ENCODE measurements around the gene ASPHD2. TPM values are rescaled to one million over a fixed set of nuclear protein-coding genes. Genes with fewer than 3 reads are reported as not detected.
A peak's percentile ranks its signal among the peaks of the same experiment; 100 is the strongest.

The ASPHD2 gene
- polyA plus RNA-seq, 1 experiment: 2.3 TPM

DNA sequence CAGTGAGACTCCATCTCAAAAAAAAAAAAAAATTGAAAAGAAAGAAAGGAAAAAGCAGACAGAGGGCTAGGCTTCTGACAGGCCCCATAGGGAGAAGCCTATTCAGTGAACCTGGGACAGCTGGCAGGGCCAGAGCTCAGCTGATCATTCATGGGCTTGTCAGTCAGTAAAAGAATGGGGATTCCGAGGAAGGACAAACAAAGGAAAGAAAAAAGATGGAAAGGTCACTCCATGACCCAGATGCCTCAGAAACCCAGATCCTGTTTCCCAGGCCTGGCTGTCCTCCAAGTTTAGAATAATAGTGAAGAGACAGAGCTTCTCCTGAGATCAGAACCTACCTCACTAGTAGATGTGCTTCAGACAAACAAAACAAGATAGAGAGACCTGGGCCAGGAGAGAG lies 34.3 kb upstream of the ASPHD2 start:
- POLR2A ChIA-PET: no interaction called here
- Histone ChIP-seq H3K36me3 (ENCODE audit: control insufficient read depth, insufficient read depth, low read length) (no peaks in the 10 kb centered on the region), H3K4me3 (ENCODE audit: low read depth, low read length) (no peak overlapping the region), H3K27me3 (ENCODE audit: control insufficient read depth, insufficient read depth, low read length) (peaks cover 10% of the 10 kb centered on the region)
- TF ChIP-seq, protein P1, sequence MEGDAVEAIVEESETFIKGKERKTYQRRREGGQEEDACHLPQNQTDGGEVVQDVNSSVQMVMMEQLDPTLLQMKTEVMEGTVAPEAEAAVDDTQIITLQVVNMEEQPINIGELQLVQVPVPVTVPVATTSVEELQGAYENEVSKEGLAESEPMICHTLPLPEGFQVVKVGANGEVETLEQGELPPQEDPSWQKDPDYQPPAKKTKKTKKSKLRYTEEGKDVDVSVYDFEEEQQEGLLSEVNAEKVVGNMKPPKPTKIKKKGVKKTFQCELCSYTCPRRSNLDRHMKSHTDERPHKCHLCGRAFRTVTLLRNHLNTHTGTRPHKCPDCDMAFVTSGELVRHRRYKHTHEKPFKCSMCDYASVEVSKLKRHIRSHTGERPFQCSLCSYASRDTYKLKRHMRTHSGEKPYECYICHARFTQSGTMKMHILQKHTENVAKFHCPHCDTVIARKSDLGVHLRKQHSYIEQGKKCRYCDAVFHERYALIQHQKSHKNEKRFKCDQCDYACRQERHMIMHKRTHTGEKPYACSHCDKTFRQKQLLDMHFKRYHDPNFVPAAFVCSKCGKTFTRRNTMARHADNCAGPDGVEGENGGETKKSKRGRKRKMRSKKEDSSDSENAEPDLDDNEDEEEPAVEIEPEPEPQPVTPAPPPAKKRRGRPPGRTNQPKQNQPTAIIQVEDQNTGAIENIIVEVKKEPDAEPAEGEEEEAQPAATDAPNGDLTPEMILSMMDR (IDR thresholded peaks at IDR 0.05; ENCODE audit: insufficient read depth, low read depth, low read length): no peak
- CTCF ChIA-PET: interaction anchor here (0.8 to 7.5 kb wide), 7 partner anchors 10 to 67 kb away, joined by 3 to 101 read pairs (median 4); no protein-coding TSS in a partner anchor
- DNase-seq (ENCODE audit: low read depth): no peak

DNA sequence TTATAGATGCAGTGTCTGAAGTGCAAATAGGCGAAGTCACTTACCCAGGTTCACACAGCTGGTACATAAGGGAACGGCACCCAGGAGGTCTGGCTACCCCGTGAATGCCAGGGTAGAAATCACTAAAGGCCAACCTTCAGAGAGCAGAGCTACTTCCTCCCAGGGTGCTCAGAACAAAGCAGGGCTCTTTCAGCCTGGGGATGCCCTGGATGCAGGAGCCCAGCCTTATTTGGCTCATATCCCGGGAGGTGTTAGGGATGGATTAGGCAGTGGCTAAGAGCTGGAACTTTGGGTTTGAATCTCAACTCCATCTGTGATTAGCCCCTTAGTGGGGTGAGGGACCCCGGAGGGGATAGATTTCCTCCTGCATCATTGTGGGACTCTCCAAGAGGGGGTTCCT lies 33.1 kb upstream of the ASPHD2 start:
- CTCF ChIA-PET: interaction anchor here (1.4 to 7.5 kb wide), 5 partner anchors 13 to 70 kb away, joined by 4 to 101 read pairs (median 4); no protein-coding TSS in a partner anchor
- no peak for DNase-seq (ENCODE audit: low read depth)
- Histone ChIP-seq H3K27me3 (ENCODE audit: control insufficient read depth, insufficient read depth, low read length) (peaks cover 10% of the 10 kb centered on the region), H3K4me3 (ENCODE audit: low read depth, low read length) (no peak overlapping the region), H3K36me3 (ENCODE audit: control insufficient read depth, insufficient read depth, low read length) (no peaks in the 10 kb centered on the region)
- TF ChIP-seq, protein P1 (IDR thresholded peaks at IDR 0.05; ENCODE audit: insufficient read depth, low read depth, low read length): no peak
- POLR2A ChIA-PET: interaction anchor here (0.6 kb wide), 1 partner anchor 174 kb away, joined by 3 read pairs; no protein-coding TSS in a partner anchor

DNA sequence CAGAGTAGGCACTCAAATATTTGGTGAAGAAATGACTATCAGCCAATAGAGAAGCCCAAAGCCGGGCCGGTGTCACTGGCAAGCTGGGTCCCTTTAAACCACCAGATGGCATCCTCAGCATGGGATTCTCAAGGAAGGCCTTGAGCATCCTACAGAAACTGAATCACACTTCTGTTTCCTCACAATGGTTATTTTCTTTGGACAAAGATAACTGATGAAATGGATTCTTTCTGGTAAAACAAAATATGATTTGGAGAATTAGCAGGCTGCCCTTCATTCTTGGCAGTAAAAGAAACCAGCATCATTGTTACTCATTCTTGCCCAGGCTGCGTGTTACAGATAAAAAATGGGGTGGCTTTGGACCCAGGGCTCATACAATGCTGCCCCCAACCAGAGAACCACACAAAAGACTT lies 30.3 kb upstream of the ASPHD2 start:
- DNase-seq (ENCODE audit: low read depth): peak; percentile 7
- TF ChIP-seq, protein P1 (IDR thresholded peaks at IDR 0.05; ENCODE audit: insufficient read depth, low read depth, low read length): peak; percentile 85
- ChIA-PET POLR2A (no interaction called here), CTCF (interaction anchor here (0.7 to 7.5 kb wide), 7 partner anchors 11 to 268 kb away, joined by 3 to 101 read pairs (median 5); no protein-coding TSS in a partner anchor)
- no peaks in the 10 kb centered on the region for H3K36me3 ChIP-seq (ENCODE audit: control insufficient read depth, insufficient read depth, low read length)
- H3K4me3 ChIP-seq (ENCODE audit: low read depth, low read length): no peak overlapping the region
- peaks cover 8% of the 10 kb centered on the region for H3K27me3 ChIP-seq (ENCODE audit: control insufficient read depth, insufficient read depth, low read length)

GRCh38 chr22:26399289-26399688 lies 29.8 kb upstream of the ASPHD2 start:
- H3K4me3 ChIP-seq (ENCODE audit: low read depth, low read length): no peak overlapping the region
- TF ChIP-seq, protein P1 (IDR thresholded peaks at IDR 0.05; ENCODE audit: insufficient read depth, low read depth, low read length): no peak
- no peak for DNase-seq (ENCODE audit: low read depth)
- H3K36me3 ChIP-seq (ENCODE audit: control insufficient read depth, insufficient read depth, low read length): no peaks in the 10 kb centered on the region
- POLR2A ChIA-PET: no interaction called here
- CTCF ChIA-PET: interaction anchor here (1.0 to 7.5 kb wide), 3 partner anchors 11 to 267 kb away, joined by 3 to 101 read pairs (median 6); no protein-coding TSS in a partner anchor
- H3K27me3 ChIP-seq (ENCODE audit: control insufficient read depth, insufficient read depth, low read length): peaks cover 6% of the 10 kb centered on the region

- POLR2A ChIA-PET: no interaction called here
- DNase-seq (ENCODE audit: low read depth): no peak
- Histone ChIP-seq H3K4me3 (ENCODE audit: low read depth, low read length) (no peak overlapping the region), H3K27me3 (ENCODE audit: control insufficient read depth, insufficient read depth, low read length) (peaks cover 2% of the 10 kb centered on the region; the same call in 1 of the 2 replicates), H3K36me3 (ENCODE audit: control insufficient read depth, insufficient read depth, low read length) (no peaks in the 10 kb centered on the region)
- TF ChIP-seq, protein P1 (IDR thresholded peaks at IDR 0.05; ENCODE audit: insufficient read depth, low read depth, low read length): no peak
- CTCF ChIA-PET: interaction anchor here (1.1 to 3.7 kb wide), 2 partner anchors 59 to 264 kb away, joined by 7 to 41 read pairs; no protein-coding TSS in a partner anchor
These were observed 27.3 kb upstream of the ASPHD2 start for GRCh38 chr22:26401726-26402125.

Measured in BJ (cell line).